Measurements from ENCODE around the gene WDR48. TPM values are rescaled to one million over a fixed set of nuclear protein-coding genes. Genes with fewer than 3 reads are reported as not detected.

The WDR48 gene
- total and polyA plus RNA-seq, 9 of the 15 experiments (the other 6 are each of a cell fraction or from before 2014, with no cell fraction given), result 26.6 to 70.6 (median 48.0) TPM

GRCh38 chr3:39063143-39063542, 11.3 kb downstream of the WDR48 start (continued):
- no peak for TF ChIP-seq PATZ1 (CRISPR knock-in tag; IDR thresholded peaks at IDR 0.05; ENCODE audit: borderline replicate concordance)

GRCh38 chr3:39064646-39065045, 12.8 kb downstream of the WDR48 start:
- CTCF ChIA-PET (ENCODE audit: low intra/inter-chr PET ratio), result interaction anchor here (0.5 kb wide), 1 partner anchor 443 kb away, joined by 3 read pairs; no protein-coding TSS in a partner anchor
- ATAC-seq, result no peak
- BruUV-seq (replicated peaks), result no TSS peak
- Histone ChIP-seq H3K27me3 (ENCODE audit: control insufficient read depth in 2 of 2, insufficient read depth in 2 of 2, low read length in 2 of 2) (no peaks in the 10 kb centered on the region), H3K9me1 (ENCODE audit: control insufficient read depth, insufficient read depth, low read length) (no peaks in the 10 kb centered on the region), H3K79me2 (ENCODE audit: control insufficient read depth, insufficient read depth, low read length) (peaks cover 10% of the 10 kb centered on the region), H3K9me3 (replicated peaks; ENCODE audit: control insufficient read depth, insufficient read depth, low read depth, low read length) (no peaks in the 10 kb centered on the region), H3K4me3 (no peak overlapping the region), H3K36me3 (ENCODE audit: control insufficient read depth, insufficient read depth, low read length) (peaks cover 26% of the 10 kb centered on the region), H2AFZ (ENCODE audit: low read depth, low read length) (no peak overlapping the region), H3K27ac (ENCODE audit: extremely low read depth, low read depth, low read length) (no peak overlapping the region; the same call in 2 of the 3 replicates), H3K4me2 (ENCODE audit: insufficient read depth, low read length) (no peak overlapping the region), H4K20me1 (replicated peaks; ENCODE audit: control insufficient read depth, insufficient read depth, low read length) (0 out of 2 replicates have a peak, but pooled peaks cover 5% of the 10 kb centered on the region), H3K9ac (ENCODE audit: insufficient read depth in 1 of 2, low read depth in 2 of 2, low read length in 2 of 2) (no peak overlapping the region), H3K4me1 (replicated peaks in 1 of 2; ENCODE audit: control insufficient read depth in 2 of 2, insufficient read depth in 2 of 2, low read length in 2 of 2) (no peaks in the 10 kb centered on the region; a peak in 1 of 5 replicates)
- in situ Hi-C loops (cut with MboI), result no loop called here
- no peak for DNase-seq (ENCODE audit: extremely low read depth in 1 of 4, low spot score in 3 of 4)
- 100% methylated on average over 1 of the region's 1 CpG for WGBS (ENCODE audit: insufficient coverage, low coverage, missing lambda C conversion rate)
- FAIRE-seq, result no peak
- intact Hi-C loops (cut with micrococcal nuclease), result no loop called here
- POLR2A ChIA-PET, result no interaction called here
- no peak for TF ChIP-seq TRIM25 (IDR thresholded peaks at IDR 0.05; ENCODE audit: borderline replicate concordance)
- TF ChIP-seq RBFOX2 (IDR thresholded peaks at IDR 0.05; ENCODE audit: low read depth, low read length), result no peak
- TF ChIP-seq ILF3 (IDR thresholded peaks at IDR 0.05; ENCODE audit: borderline replicate concordance), result no peak
- no peak for TF ChIP-seq ZNF584 (CRISPR knock-in tag; IDR thresholded peaks at IDR 0.05; ENCODE audit: low read depth)
- no peak for TF ChIP-seq STAT5B (CRISPR knock-in tag; IDR thresholded peaks at IDR 0.05)
- no peak for TF ChIP-seq TEAD1 (CRISPR knock-in tag; IDR thresholded peaks at IDR 0.05)
- TF ChIP-seq E2F4 (CRISPR knock-in tag; IDR thresholded peaks at IDR 0.05; ENCODE audit: low read depth), result no peak
- TF ChIP-seq MED1 (CRISPR knock-in tag; IDR thresholded peaks at IDR 0.05; ENCODE audit: borderline replicate concordance), result no peak
- no peak for TF ChIP-seq ZNF347 (CRISPR knock-in tag; IDR thresholded peaks at IDR 0.05; ENCODE audit: low read depth)
- no peak for TF ChIP-seq NFE2L1 (tag; IDR thresholded peaks at IDR 0.05; ENCODE audit: borderline replicate concordance, low read depth)
- no peak for TF ChIP-seq MXD1 (CRISPR knock-in tag; IDR thresholded peaks at IDR 0.05; ENCODE audit: borderline replicate concordance, poor library complexity, severe bottlenecking)
